ENCODE measurements around the gene ADIRF. TPM values are rescaled to one million over a fixed set of nuclear protein-coding genes. Genes with fewer than 3 reads are reported as not detected.

The ADIRF gene
- total and polyA plus RNA-seq, 9 of the 15 experiments (the other 6 are each of a cell fraction or from before 2014, with no cell fraction given): 0.08 TPM; not detected in 8

- TF ChIP-seq, protein P1, sequence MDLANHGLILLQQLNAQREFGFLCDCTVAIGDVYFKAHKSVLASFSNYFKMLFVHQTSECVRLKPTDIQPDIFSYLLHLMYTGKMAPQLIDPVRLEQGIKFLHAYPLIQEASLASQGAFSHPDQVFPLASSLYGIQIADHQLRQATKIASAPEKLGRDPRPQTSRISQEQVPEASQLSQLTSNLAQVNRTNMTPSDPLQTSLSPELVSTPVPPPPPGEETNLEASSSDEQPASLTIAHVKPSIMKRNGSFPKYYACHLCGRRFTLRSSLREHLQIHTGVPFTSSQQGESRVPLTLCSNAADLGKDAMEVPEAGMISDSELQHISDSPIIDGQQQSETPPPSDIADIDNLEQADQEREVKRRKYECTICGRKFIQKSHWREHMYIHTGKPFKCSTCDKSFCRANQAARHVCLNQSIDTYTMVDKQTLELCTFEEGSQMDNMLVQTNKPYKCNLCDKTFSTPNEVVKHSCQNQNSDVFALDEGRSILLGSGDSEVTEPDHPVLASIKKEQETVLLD (IDR thresholded peaks at IDR 0.05): peak; percentile 54; the same call in 1 of the 2 replicates
- TF ChIP-seq KDM2B (CRISPR knock-in tag; IDR thresholded peaks at IDR 0.05) (no peak), ZNF23 (CRISPR knock-in tag; IDR thresholded peaks at IDR 0.05) (no peak), CXXC5 (CRISPR knock-in tag; IDR thresholded peaks at IDR 0.05) (peak; percentile 18; the same call in 1 of the 2 replicates), HEY1 (CRISPR knock-in tag; IDR thresholded peaks at IDR 0.05; ENCODE audit: borderline replicate concordance) (no peak), EP300 (IDR thresholded peaks at IDR 0.05; ENCODE audit: low read length) (peak; percentile 36; the same call in 1 of the 2 replicates), POLR2AphosphoS5 (IDR thresholded peaks at IDR 0.05; ENCODE audit: control insufficient read depth, insufficient read depth, low read depth, low read length) (peak; percentile 70; the same call in 1 of the 2 replicates), ZNF592 (IDR thresholded peaks at IDR 0.05) (peak; percentile 55; the same call in 1 of the 2 replicates), TCF15 (CRISPR knock-in tag; IDR thresholded peaks at IDR 0.05) (no peak), ZNF830 (CRISPR knock-in tag; IDR thresholded peaks at IDR 0.05) (no peak), FOXJ3 (CRISPR knock-in tag; IDR thresholded peaks at IDR 0.05) (no peak), ZNF143 (CRISPR knock-in tag; IDR thresholded peaks at IDR 0.05) (no peak), YY1 (IDR thresholded peaks at IDR 0.05; ENCODE audit: borderline replicate concordance in 1 of 3, control insufficient read depth in 1 of 3, extremely low read depth in 1 of 3, insufficient read depth in 3 of 3, insufficient read length in 1 of 3, insufficient replicate concordance in 2 of 3, low read depth in 1 of 3, low read length in 2 of 3) (peak in 2 of 3 experiments; percentile 31 to 69), NFATC3 (IDR thresholded peaks at IDR 0.05) (no peak), ELK1 (CRISPR knock-in tag; IDR thresholded peaks at IDR 0.05) (no peak), PML (IDR thresholded peaks at IDR 0.05; ENCODE audit: low read length) (no peak)
- TF ChIP-seq, protein P2, sequence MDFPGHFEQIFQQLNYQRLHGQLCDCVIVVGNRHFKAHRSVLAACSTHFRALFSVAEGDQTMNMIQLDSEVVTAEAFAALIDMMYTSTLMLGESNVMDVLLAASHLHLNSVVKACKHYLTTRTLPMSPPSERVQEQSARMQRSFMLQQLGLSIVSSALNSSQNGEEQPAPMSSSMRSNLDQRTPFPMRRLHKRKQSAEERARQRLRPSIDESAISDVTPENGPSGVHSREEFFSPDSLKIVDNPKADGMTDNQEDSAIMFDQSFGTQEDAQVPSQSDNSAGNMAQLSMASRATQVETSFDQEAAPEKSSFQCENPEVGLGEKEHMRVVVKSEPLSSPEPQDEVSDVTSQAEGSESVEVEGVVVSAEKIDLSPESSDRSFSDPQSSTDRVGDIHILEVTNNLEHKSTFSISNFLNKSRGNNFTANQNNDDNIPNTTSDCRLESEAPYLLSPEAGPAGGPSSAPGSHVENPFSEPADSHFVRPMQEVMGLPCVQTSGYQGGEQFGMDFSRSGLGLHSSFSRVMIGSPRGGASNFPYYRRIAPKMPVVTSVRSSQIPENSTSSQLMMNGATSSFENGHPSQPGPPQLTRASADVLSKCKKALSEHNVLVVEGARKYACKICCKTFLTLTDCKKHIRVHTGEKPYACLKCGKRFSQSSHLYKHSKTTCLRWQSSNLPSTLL (IDR thresholded peaks at IDR 0.05): no peak
Measured at GRCh38 chr10:86953747-86954680, 14.3 kb upstream of the ADIRF start (continued).

Measured in K562 (cell line).